A549 (cell line): ENCODE measurements around the gene PHPT1. TPM values are rescaled to one million over a fixed set of nuclear protein-coding genes. Genes with fewer than 3 reads are reported as not detected.

Source experiments
- ATAC-seq, 2 experiments: fragments of 200-7000 bp in 1 of 2; fragments of >200 bp in 1 of 2; cut with Nextera tagmentation in 1 of 2; cut with Tn5 transposase in 1 of 2; 3 replicates each; pipeline versions ENCODE4 v1.8.0 to v1.9.1; 2018 to 2020; ENCODE audit warnings: mild to moderate bottlenecking in 1 of 2, moderate library complexity in 1 of 2
- CTCF ChIA-PET: fragments of 300-600 bp; sonication (Branson Sonifier 250); formaldehyde crosslinking; extraction: SDS; loops from one replicate; lab custom pipeline; 2021; ENCODE audit warnings: antibody characterized with exemption, inconsistent platforms; lab: Yijun Ruan, JAX
- POLR2A ChIA-PET: fragments of 350-600 bp; formaldehyde crosslinking; extraction: SDS; loops from one replicate; lab custom pipeline; 2021; ENCODE audit warnings: antibody characterized with exemption, inconsistent platforms; lab: Yijun Ruan, JAX
- DNase-seq, 2 experiments: peaks; one replicate each; pipeline versions ENCODE4 v3.0.0 to v3.0.0-alpha.2; 2011 to 2016; ENCODE audit warnings: low read depth in 1 of 2, low spot score in 1 of 2
- FAIRE-seq: peaks from 2 replicates; lab custom pipeline; 2011; peaks lifted over from hg19 to GRCh38; lab: Jason Lieb, UNC
- H3K27ac ChIP-seq, 2 experiments: fragments of >200 bp; sonication (Bioruptor Twin); formaldehyde crosslinking; 3 replicates each; pipeline ENCODE4 v1.5.1; 2016 to 2017
- H3K4me1 ChIP-seq: fragments of >200 bp; sonication (Bioruptor Twin); formaldehyde crosslinking; 3 replicates; pipeline ENCODE4 v1.6.1; 2016
- H3K4me2 ChIP-seq: fragments of >200 bp; sonication (Bioruptor Twin); formaldehyde crosslinking; 3 replicates; pipeline ENCODE4 v1.6.1; 2016
- H3K4me3 ChIP-seq: fragments of >200 bp; sonication (Bioruptor Twin); formaldehyde crosslinking; 3 replicates; pipeline ENCODE4 v1.5.1; 2016
- H3K9me3 ChIP-seq: fragments of >200 bp; sonication (Bioruptor Twin); formaldehyde crosslinking; 3 replicates; pipeline ENCODE4 v1.6.1; 2016
- CBX8 ChIP-seq: fragments of 200-600 bp; sonication (generic); IDR thresholded peaks from 2 replicates; pipeline ENCODE4 v1.6.1; 2016
- CEBPB ChIP-seq, 2 experiments: fragments of >200 bp in 1 of 2; sonication (Bioruptor Twin) in 1 of 2; formaldehyde crosslinking in 1 of 2; IDR thresholded peaks; 2 replicates each; pipeline ENCODE4 v1.6.1; 2012 to 2016
- CHD4 ChIP-seq: fragments of 200-600 bp; sonication (generic); IDR thresholded peaks from 2 replicates; pipeline ENCODE4 v1.6.1; 2016; ENCODE audit warnings: antibody characterized with exemption, mild to moderate bottlenecking, borderline replicate concordance
- E2F6 ChIP-seq: IDR thresholded peaks from 2 replicates; pipeline ENCODE4 v1.6.1; 2012; ENCODE audit warnings: low read depth, borderline replicate concordance
- ELK1 ChIP-seq: fragments of 150-350 bp; IDR thresholded peaks from 2 replicates; pipeline ENCODE4 v1.6.1; 2014; ENCODE audit warnings: low read depth, mild to moderate bottlenecking, low read length
- FOSB ChIP-seq: fragments of 250-450 bp; sonication (Bioruptor Pico); IDR thresholded peaks from 2 replicates; pipeline ENCODE4 v1.5.0; 2020; ENCODE audit warnings: mild to moderate bottlenecking, moderate library complexity
- FOXS1 ChIP-seq: fragments of 250-450 bp; sonication (Bioruptor Pico); IDR thresholded peaks from 2 replicates; pipeline ENCODE4 v1.5.0; 2020; ENCODE audit warnings: mild to moderate bottlenecking, moderate library complexity
- GATA3 ChIP-seq: IDR thresholded peaks from 2 replicates; pipeline ENCODE4 v1.6.1; 2012; ENCODE audit warnings: borderline replicate concordance
- HMGXB4 ChIP-seq: fragments of 250-450 bp; sonication (Bioruptor Pico); IDR thresholded peaks from 2 replicates; pipeline ENCODE4 v1.5.0; 2021; ENCODE audit warnings: mild to moderate bottlenecking, moderate library complexity, borderline replicate concordance
- KDM1A ChIP-seq: fragments of 200-600 bp; sonication (generic); IDR thresholded peaks from 2 replicates; pipeline ENCODE4 v1.6.1; 2016; ENCODE audit warnings: low read depth, mild to moderate bottlenecking
- MAFK ChIP-seq: fragments of 450-650 bp; IDR thresholded peaks from 2 replicates; pipeline ENCODE4 v1.6.1; 2014; ENCODE audit not compliant: partially characterized antibody
- NR3C1 ChIP-seq: fragments of >200 bp; sonication (Bioruptor Twin); formaldehyde crosslinking; IDR thresholded peaks from 3 replicates; pipeline ENCODE4 v1.6.1; 2017
- REST ChIP-seq: fragments of 200-600 bp; sonication (generic); IDR thresholded peaks from 2 replicates; pipeline ENCODE4 v1.6.1; 2016; ENCODE audit warnings: antibody characterized with exemption, mild to moderate bottlenecking, moderate library complexity
- RFX5 ChIP-seq: fragments of 450-650 bp; IDR thresholded peaks from 2 replicates; pipeline ENCODE4 v1.7.1; 2014; ENCODE audit warnings: antibody characterized with exemption, mild to moderate bottlenecking, moderate library complexity
- RNF2 ChIP-seq: fragments of 200-600 bp; sonication (generic); IDR thresholded peaks from 2 replicates; pipeline ENCODE4 v1.6.1; 2016; ENCODE audit warnings: low read depth, mild to moderate bottlenecking, antibody characterized with exemption, moderate library complexity, borderline replicate concordance
- SMC3 ChIP-seq: fragments of >200 bp; sonication (Bioruptor Twin); formaldehyde crosslinking; IDR thresholded peaks from 3 replicates; pipeline ENCODE4 v1.6.1; 2018; ENCODE audit warnings: inconsistent platforms
- USF2 ChIP-seq: fragments of 450-650 bp; IDR thresholded peaks from 2 replicates; pipeline ENCODE4 v1.6.1; 2014; ENCODE audit warnings: antibody characterized with exemption
- ZFP36 ChIP-seq: fragments of 450-650 bp; IDR thresholded peaks from 2 replicates; pipeline ENCODE4 v1.6.1; 2014; ENCODE audit warnings: borderline replicate concordance; ENCODE audit not compliant: partially characterized antibody
- ZNF302 ChIP-seq: fragments of 250-450 bp; sonication (Bioruptor Pico); IDR thresholded peaks from 2 replicates; pipeline ENCODE4 v1.9.0; 2021; ENCODE audit warnings: inconsistent platforms, mild to moderate bottlenecking, moderate library complexity
- ZSCAN20 ChIP-seq: fragments of 250-450 bp; sonication (Bioruptor Pico); IDR thresholded peaks from 2 replicates; pipeline ENCODE4 v1.8.0; 2022; ENCODE audit warnings: mild to moderate bottlenecking, moderate library complexity
- WGBS: methylation state at CpG from one replicate; pipeline ENCODE4 v1.1.6; 2017; ENCODE audit errors: missing lambda C conversion rate; 5-methylcytosine and 5-hydroxymethylcytosine counted together
- polyA plus RNA-seq, 4 experiments: library from polyadenylated mRNA; depleted of rRNA in 3 of 4; stranded (reverse); fragments of >200 nt; fragmentation: RNase III in 1 of 4; extraction: RNeasy Plus Mini Kit Qiagen cat#74134 plus additional on column Dnase treatment in 1 of 4; gene quantifications; 2 replicates in 3 of 4; 3 replicates in 1 of 4; pipeline ENCODE4 v1.2.3, GENCODE V29; 2011 to 2017

The PHPT1 gene
- polyA plus RNA-seq, 2 of the 4 experiments (the other 2 are of a cell fraction): 123 to 234 TPM

GRCh38 chr9:136823136-136824046 is 25.8 kb upstream of the PHPT1 start:
- FAIRE-seq: no peak
- 87% methylated on average over 28 of the region's 30 CpGs for WGBS
- CTCF ChIA-PET: interaction anchor here (0.8 to 6.5 kb wide), 8 partner anchors 8 to 206 kb away, joined by 3 to 44 read pairs (median 4); partner anchors contain the start of gene AJM1

More at GRCh38 chr9:136823136-136824046, 25.8 kb upstream of the PHPT1 start:
- H3K27ac ChIP-seq: no peak overlapping the region
- H3K4me2 ChIP-seq: no peak overlapping the region
- H3K9me3 ChIP-seq: no peaks in the 10 kb centered on the region
- POLR2A ChIA-PET: no interaction called here
- H3K4me3 ChIP-seq: no peak overlapping the region
- TF ChIP-seq ZNF302 (CRISPR knock-in tag): no peak
- TF ChIP-seq RNF2: no peak
- TF ChIP-seq CHD4: no peak
- TF ChIP-seq USF2: no peak
- no peak for TF ChIP-seq SMC3
- no peak for TF ChIP-seq ZFP36
- no peak for TF ChIP-seq CEBPB (IDR thresholded peaks at IDR 0.05)
- no peak for TF ChIP-seq E2F6
- no peak for TF ChIP-seq FOXS1 (CRISPR knock-in tag)
- no peak for TF ChIP-seq ELK1
- TF ChIP-seq GATA3: no peak
- no peak for TF ChIP-seq FOSB (CRISPR knock-in tag)
- TF ChIP-seq HMGXB4: no peak
- no peak for TF ChIP-seq ZSCAN20 (CRISPR knock-in tag)
- no peak for TF ChIP-seq CBX8
- no peak for TF ChIP-seq RFX5
- TF ChIP-seq NR3C1: no peak
- TF ChIP-seq REST: no peak
- TF ChIP-seq MAFK: no peak
- TF ChIP-seq KDM1A: no peak
- DNase-seq (no peak), ATAC-seq (no peak)
- no peaks in the 10 kb centered on the region for H3K4me1 ChIP-seq
